Measurements from ENCODE around the gene DROSHA.

GRCh38 chr5:31382051-31382878 is 149.6 kb downstream of the DROSHA start:
- TF ChIP-seq GATA3 (IDR thresholded peaks at IDR 0.05; ENCODE audit: low read depth, low read length), result no peak
- TF ChIP-seq GATA2 (IDR thresholded peaks at IDR 0.05; ENCODE audit: low read depth, low read length), result no peak
